Nephron (organoid): ENCODE results near the gene TBC1D25.

Experiments used
- H3K27ac Mint-ChIP-seq, 3 experiments: 2 replicates each; pipeline ENCODE4 v1.8.0; 2020; ENCODE audit warnings: mixed read lengths in 3 of 3, mild to moderate bottlenecking in 2 of 3, moderate library complexity in 1 of 3
- H3K27me3 Mint-ChIP-seq: 2 replicates; pipeline ENCODE4 v1.8.0; 2021; ENCODE audit warnings: low read depth, mild to moderate bottlenecking, moderate library complexity, mixed read lengths
- H3K36me3 Mint-ChIP-seq: 2 replicates; pipeline ENCODE4 v1.8.0; 2020; ENCODE audit warnings: low read depth, mixed read lengths
- H3K4me1 Mint-ChIP-seq: 2 replicates; pipeline ENCODE4 v1.8.0; 2020; ENCODE audit warnings: mixed read lengths
- H3K4me3 Mint-ChIP-seq, 3 experiments: 2 replicates each; pipeline ENCODE4 v1.8.0; 2020; ENCODE audit warnings: mild to moderate bottlenecking in 3 of 3, mixed read lengths in 3 of 3, moderate library complexity in 2 of 3
- H3K9me3 Mint-ChIP-seq: 2 replicates; pipeline ENCODE4 v1.8.0; 2020; ENCODE audit warnings: mixed read lengths
- CTCF ChIP-seq, 3 experiments: fragments of 200-600 bp; sonication (generic); IDR thresholded peaks; one replicate each; pipeline ENCODE4 v1.5.0; 2021; ENCODE audit warnings: antibody characterized with exemption in 3 of 3; ENCODE audit not compliant: unreplicated experiment in 3 of 3

The TBC1D25 gene

GRCh38 chrX:48611703-48612102, 72.2 kb downstream of the TBC1D25 start:
- Mint-ChIP-seq H3K4me1 (no peaks in the 10 kb centered on the region), H3K27me3 (no peaks in the 10 kb centered on the region), H3K27ac (no peak overlapping the region), H3K36me3 (peaks cover 4% of the 10 kb centered on the region), H3K9me3 (peaks cover 11% of the 10 kb centered on the region), H3K4me3 (no peak overlapping the region)
- no peak for TF ChIP-seq CTCF (IDR thresholded peaks at IDR 0.05; ENCODE audit: unreplicated experiment in 3 of 3)
